ENCODE results near the gene SLC1A4.

SLC1A4 gene

GRCh38 chr2:65062843-65063825, 73.9 kb downstream of the SLC1A4 start:
- Histone ChIP-seq H3K4me3 (no peak overlapping the region), H3K27ac (peak overlapping the region in 6 of 21 experiments; percentile 28 to 72 (median 42))

- H3K4me3 ChIP-seq, result no peak overlapping the region
- peak overlapping the region in 19 of 21 experiments; percentile 8 to 77 (median 62) for H3K27ac ChIP-seq
Measured at GRCh38 chr2:65064728-65065552, 75.7 kb downstream of the SLC1A4 start.

- H3K27ac ChIP-seq, result peak overlapping the region in 10 of 21 experiments; percentile 11 to 74 (median 55)
- no peak overlapping the region for H3K4me3 ChIP-seq
Measured at GRCh38 chr2:65067806-65068553, 78.8 kb downstream of the SLC1A4 start.

GRCh38 chr2:65069439-65069824, 80.2 kb downstream of the SLC1A4 start:
- Histone ChIP-seq H3K27ac (peak overlapping the region in 17 of 21 experiments; percentile 12 to 82 (median 58)), H3K4me3 (no peak overlapping the region)

- H3K4me3 ChIP-seq, result no peak overlapping the region
- peak overlapping the region in 18 of 21 experiments; percentile 12 to 82 (median 55) for H3K27ac ChIP-seq
Measured at GRCh38 chr2:65070172-65070830, 81.1 kb downstream of the SLC1A4 start.

GRCh38 chr2:65070856-65071255, 81.7 kb downstream of the SLC1A4 start:
- H3K27ac ChIP-seq, result peak overlapping the region in 9 of 21 experiments; percentile 13 to 80 (median 58)
- no peak overlapping the region for H3K4me3 ChIP-seq

GRCh38 chr2:65071499-65072180, 82.4 kb downstream of the SLC1A4 start:
- no peak overlapping the region for H3K4me3 ChIP-seq
- H3K27ac ChIP-seq, result peak overlapping the region in 4 of 21 experiments; percentile 9 to 74 (median 48)

- no peak overlapping the region for H3K4me3 ChIP-seq
- peak overlapping the region in 3 of 21 experiments; percentile 9 to 58 (median 37) for H3K27ac ChIP-seq
Measured at GRCh38 chr2:65072181-65072970, 83.2 kb downstream of the SLC1A4 start.
